Neural cell (in vitro differentiated cells): ENCODE results near the gene FLT1. TPM values are rescaled to one million over a fixed set of nuclear protein-coding genes. Genes with fewer than 3 reads are reported as not detected.

Experiments
- H2AFZ ChIP-seq: fragments of 200-600, 300-800 bp; sonication (generic), shearing (Covaris generic); 2 replicates; pipeline ENCODE4 v1.6.0; 2014; ENCODE audit warnings: low read depth, mild to moderate bottlenecking, antibody characterized with exemption, low read length, moderate library complexity
- H3F3A ChIP-seq: fragments of 200-600 bp; shearing (Covaris generic); 2 replicates; pipeline ENCODE4 v1.6.1; 2016; ENCODE audit warnings: mild to moderate bottlenecking, moderate library complexity, mixed read lengths, antibody characterized with exemption, low read length; ENCODE audit not compliant: insufficient read depth, poor library complexity, severe bottlenecking
- H3K27ac ChIP-seq: fragments of 200-600, 300-800 bp; sonication (generic), shearing (Covaris generic); 2 replicates; pipeline ENCODE4 v1.5.1; 2014; ENCODE audit warnings: mild to moderate bottlenecking, low read length, moderate library complexity
- H3K27me3 ChIP-seq: fragments of 300-800, 200-600 bp; sonication (generic), shearing (Covaris generic); 2 replicates; pipeline ENCODE4 v1.6.0; 2014; ENCODE audit warnings: mild to moderate bottlenecking, low read depth, low read length, moderate library complexity; ENCODE audit not compliant: insufficient read depth
- H3K36me3 ChIP-seq: fragments of 300-800, 200-600 bp; sonication (generic), shearing (Covaris generic); 2 replicates; pipeline ENCODE4 v1.5.1; 2014; ENCODE audit warnings: mild to moderate bottlenecking, antibody characterized with exemption, low read length, moderate library complexity; ENCODE audit not compliant: insufficient read depth
- H3K4me2 ChIP-seq: fragments of 300-800, 200-600 bp; sonication (generic), shearing (Covaris generic); 2 replicates; pipeline ENCODE4 v1.6.0; 2014; ENCODE audit warnings: mild to moderate bottlenecking, low read length
- H3K4me3 ChIP-seq: fragments of 300-800, 200-600 bp; sonication (generic), shearing (Covaris generic); 2 replicates; pipeline ENCODE4 v1.5.1; 2014; ENCODE audit warnings: mild to moderate bottlenecking, low read length, moderate library complexity
- H3K79me2 ChIP-seq: fragments of 200-600 bp; shearing (Covaris generic); replicated peaks from 2 replicates; pipeline ENCODE4 v1.6.0; 2014; ENCODE audit warnings: mild to moderate bottlenecking, low read length, moderate library complexity; ENCODE audit not compliant: insufficient read depth
- H3K9ac ChIP-seq: fragments of 300-800, 200-600 bp; sonication (generic), shearing (Covaris generic); 2 replicates; pipeline ENCODE4 v1.6.1; 2016; ENCODE audit warnings: mild to moderate bottlenecking, low read length, mixed read lengths
- H3K9me2 ChIP-seq: fragments of 200-600 bp; shearing (Covaris generic); 2 replicates; pipeline ENCODE4 v1.6.1; 2016; ENCODE audit warnings: mild to moderate bottlenecking, low read length, mixed read lengths; ENCODE audit not compliant: insufficient read depth
- H3K9me3 ChIP-seq: fragments of 200-600, 300-800 bp; sonication (generic), shearing (Covaris generic); 2 replicates; pipeline ENCODE4 v1.6.1; 2016; ENCODE audit warnings: mild to moderate bottlenecking, mixed run types, low read length, moderate library complexity, mixed read lengths
- H4K20me1 ChIP-seq: fragments of 200-600 bp; shearing (Covaris generic); 2 replicates; pipeline ENCODE4 v1.6.1; 2016; ENCODE audit warnings: mild to moderate bottlenecking, mixed run types; ENCODE audit not compliant: insufficient read depth
- EP300 ChIP-seq: fragments of 450-650 bp; conservative IDR thresholded peaks from 2 replicates; pipeline ENCODE4 v1.6.1; 2014; ENCODE audit warnings: antibody characterized with exemption, mild to moderate bottlenecking, moderate library complexity; ENCODE audit not compliant: poor library complexity, severe bottlenecking
- EZH2 ChIP-seq: fragments of 200-600, 300-800 bp; shearing (Covaris generic), sonication (generic); IDR thresholded peaks from 2 replicates; pipeline ENCODE4 v1.6.1; 2014; ENCODE audit warnings: antibody characterized with exemption, low read length, borderline replicate concordance, mild to moderate bottlenecking; ENCODE audit not compliant: insufficient read depth, poor library complexity, severe bottlenecking
- MXI1 ChIP-seq: fragments of 450-650 bp; conservative IDR thresholded peaks from 2 replicates; pipeline ENCODE4 v1.6.1; 2014; ENCODE audit warnings: antibody characterized with exemption, mild to moderate bottlenecking; ENCODE audit not compliant: poor library complexity, severe bottlenecking
- POLR2AphosphoS5 ChIP-seq: IDR thresholded peaks from 2 replicates; pipeline ENCODE4 v1.6.1; 2012
- RAD21 ChIP-seq: fragments of 450-650 bp; conservative IDR thresholded peaks from 2 replicates; pipeline ENCODE4 v1.6.1; 2014; ENCODE audit warnings: antibody characterized with exemption, mild to moderate bottlenecking, moderate library complexity
- SMC3 ChIP-seq: fragments of 450-650 bp; conservative IDR thresholded peaks from 2 replicates; pipeline ENCODE4 v1.6.1; 2014; ENCODE audit warnings: antibody characterized with exemption, mild to moderate bottlenecking, moderate library complexity; ENCODE audit not compliant: poor library complexity
- TAF1 ChIP-seq: IDR thresholded peaks from 2 replicates; pipeline ENCODE4 v1.6.1; 2012; ENCODE audit warnings: low read depth
- polyA plus RNA-seq: library from polyadenylated mRNA; depleted of rRNA; stranded (reverse); fragments of >200 nt; gene quantifications from 2 replicates; pipeline ENCODE4 v1.2.3, GENCODE V29; 2014
- TF ChIP-seq, protein P1 (sequence below): fragments of 450-650 bp; IDR thresholded peaks from 2 replicates; pipeline ENCODE4 v1.5.1; 2014; ENCODE audit warnings: antibody characterized with exemption, mild to moderate bottlenecking, moderate library complexity; ENCODE audit not compliant: poor library complexity, severe bottlenecking
- TF ChIP-seq, protein P2 (sequence below): IDR thresholded peaks from 2 replicates; pipeline ENCODE4 v1.6.1; 2012; ENCODE audit warnings: borderline replicate concordance

The FLT1 gene
- polyA plus RNA-seq, 1 donor from 2014 or later: not detected

DNA sequence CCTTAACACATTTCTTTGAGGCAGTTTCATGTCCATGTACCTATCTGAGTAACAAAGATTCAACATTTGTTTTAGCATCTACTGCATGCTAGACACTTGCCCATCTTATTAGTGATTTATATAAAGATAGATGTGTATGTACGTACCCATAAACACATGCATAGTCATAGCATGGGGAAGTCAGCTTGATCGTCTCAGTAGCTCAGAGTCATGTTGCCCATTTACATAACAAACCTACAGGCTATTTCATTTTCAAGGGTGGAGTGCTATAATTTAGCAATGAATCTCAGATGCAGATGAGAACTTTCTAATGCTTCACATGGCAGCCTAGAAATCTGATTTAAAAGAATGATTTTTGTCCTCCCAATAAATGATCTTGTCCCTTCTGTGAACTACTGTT, 23.5 kb downstream of the FLT1 start:
- no peak for TF ChIP-seq TAF1
- TF ChIP-seq, protein P1, sequence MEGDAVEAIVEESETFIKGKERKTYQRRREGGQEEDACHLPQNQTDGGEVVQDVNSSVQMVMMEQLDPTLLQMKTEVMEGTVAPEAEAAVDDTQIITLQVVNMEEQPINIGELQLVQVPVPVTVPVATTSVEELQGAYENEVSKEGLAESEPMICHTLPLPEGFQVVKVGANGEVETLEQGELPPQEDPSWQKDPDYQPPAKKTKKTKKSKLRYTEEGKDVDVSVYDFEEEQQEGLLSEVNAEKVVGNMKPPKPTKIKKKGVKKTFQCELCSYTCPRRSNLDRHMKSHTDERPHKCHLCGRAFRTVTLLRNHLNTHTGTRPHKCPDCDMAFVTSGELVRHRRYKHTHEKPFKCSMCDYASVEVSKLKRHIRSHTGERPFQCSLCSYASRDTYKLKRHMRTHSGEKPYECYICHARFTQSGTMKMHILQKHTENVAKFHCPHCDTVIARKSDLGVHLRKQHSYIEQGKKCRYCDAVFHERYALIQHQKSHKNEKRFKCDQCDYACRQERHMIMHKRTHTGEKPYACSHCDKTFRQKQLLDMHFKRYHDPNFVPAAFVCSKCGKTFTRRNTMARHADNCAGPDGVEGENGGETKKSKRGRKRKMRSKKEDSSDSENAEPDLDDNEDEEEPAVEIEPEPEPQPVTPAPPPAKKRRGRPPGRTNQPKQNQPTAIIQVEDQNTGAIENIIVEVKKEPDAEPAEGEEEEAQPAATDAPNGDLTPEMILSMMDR: no peak
- TF ChIP-seq EZH2: no peak
- no peak for TF ChIP-seq POLR2AphosphoS5
- TF ChIP-seq, protein P2, sequence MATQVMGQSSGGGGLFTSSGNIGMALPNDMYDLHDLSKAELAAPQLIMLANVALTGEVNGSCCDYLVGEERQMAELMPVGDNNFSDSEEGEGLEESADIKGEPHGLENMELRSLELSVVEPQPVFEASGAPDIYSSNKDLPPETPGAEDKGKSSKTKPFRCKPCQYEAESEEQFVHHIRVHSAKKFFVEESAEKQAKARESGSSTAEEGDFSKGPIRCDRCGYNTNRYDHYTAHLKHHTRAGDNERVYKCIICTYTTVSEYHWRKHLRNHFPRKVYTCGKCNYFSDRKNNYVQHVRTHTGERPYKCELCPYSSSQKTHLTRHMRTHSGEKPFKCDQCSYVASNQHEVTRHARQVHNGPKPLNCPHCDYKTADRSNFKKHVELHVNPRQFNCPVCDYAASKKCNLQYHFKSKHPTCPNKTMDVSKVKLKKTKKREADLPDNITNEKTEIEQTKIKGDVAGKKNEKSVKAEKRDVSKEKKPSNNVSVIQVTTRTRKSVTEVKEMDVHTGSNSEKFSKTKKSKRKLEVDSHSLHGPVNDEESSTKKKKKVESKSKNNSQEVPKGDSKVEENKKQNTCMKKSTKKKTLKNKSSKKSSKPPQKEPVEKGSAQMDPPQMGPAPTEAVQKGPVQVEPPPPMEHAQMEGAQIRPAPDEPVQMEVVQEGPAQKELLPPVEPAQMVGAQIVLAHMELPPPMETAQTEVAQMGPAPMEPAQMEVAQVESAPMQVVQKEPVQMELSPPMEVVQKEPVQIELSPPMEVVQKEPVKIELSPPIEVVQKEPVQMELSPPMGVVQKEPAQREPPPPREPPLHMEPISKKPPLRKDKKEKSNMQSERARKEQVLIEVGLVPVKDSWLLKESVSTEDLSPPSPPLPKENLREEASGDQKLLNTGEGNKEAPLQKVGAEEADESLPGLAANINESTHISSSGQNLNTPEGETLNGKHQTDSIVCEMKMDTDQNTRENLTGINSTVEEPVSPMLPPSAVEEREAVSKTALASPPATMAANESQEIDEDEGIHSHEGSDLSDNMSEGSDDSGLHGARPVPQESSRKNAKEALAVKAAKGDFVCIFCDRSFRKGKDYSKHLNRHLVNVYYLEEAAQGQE: no peak
- no peak for TF ChIP-seq EP300
- no peak for TF ChIP-seq MXI1
- no peak for TF ChIP-seq SMC3
- TF ChIP-seq RAD21: no peak
- H3K9me2 ChIP-seq: no peaks in the 10 kb centered on the region
- H3K9me3 ChIP-seq: no peaks in the 10 kb centered on the region
- H3K9ac ChIP-seq: no peak overlapping the region
- no peaks in the 10 kb centered on the region for H3K36me3 ChIP-seq
- H4K20me1 ChIP-seq: no peaks in the 10 kb centered on the region
- H3K79me2 ChIP-seq: no peaks in the 10 kb centered on the region
- no peaks in the 10 kb centered on the region for H3F3A ChIP-seq
- no peak overlapping the region for H3K4me2 ChIP-seq
- H3K27me3 ChIP-seq: no peaks in the 10 kb centered on the region
- no peak overlapping the region for H3K4me3 ChIP-seq
- H3K27ac ChIP-seq: no peak overlapping the region
- H2AFZ ChIP-seq: no peak overlapping the region

DNA sequence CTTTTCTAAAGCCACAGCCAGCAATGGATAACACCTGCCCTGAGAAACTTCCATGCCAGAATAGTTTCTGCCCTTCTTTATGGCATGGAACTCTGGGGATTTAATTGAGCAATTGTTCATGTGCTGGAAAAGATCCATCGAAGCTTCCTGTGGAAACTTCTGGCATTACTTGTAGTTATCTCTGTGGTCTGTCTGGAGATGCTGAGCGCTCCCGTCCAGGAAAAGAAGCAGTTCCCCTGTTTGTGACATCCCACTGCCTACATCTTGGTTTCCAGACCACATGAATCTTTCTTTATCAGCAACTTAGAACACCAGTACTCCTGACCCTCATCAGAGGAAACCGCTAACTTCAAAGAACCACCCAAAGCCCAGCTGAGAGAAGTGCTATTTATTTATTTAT, 24.6 kb downstream of the FLT1 start:
- H4K20me1 ChIP-seq: no peaks in the 10 kb centered on the region
- no peak overlapping the region for H2AFZ ChIP-seq
- H3K4me2 ChIP-seq: no peak overlapping the region
- no peaks in the 10 kb centered on the region for H3K9me2 ChIP-seq
- no peaks in the 10 kb centered on the region for H3K9me3 ChIP-seq
- H3K9ac ChIP-seq: no peak overlapping the region
- H3K79me2 ChIP-seq: no peaks in the 10 kb centered on the region
- H3K27ac ChIP-seq: no peak overlapping the region
- H3K4me3 ChIP-seq: no peak overlapping the region
- no peaks in the 10 kb centered on the region for H3K36me3 ChIP-seq
- no peaks in the 10 kb centered on the region for H3F3A ChIP-seq
- TF ChIP-seq, protein P1: no peak
- TF ChIP-seq POLR2AphosphoS5 (no peak), RAD21 (no peak), MXI1 (no peak)
- TF ChIP-seq, protein P2: no peak
- H3K27me3 ChIP-seq: no peaks in the 10 kb centered on the region
